ENCODE measurements around the gene HIPK2.

GRCh38 chr7:139521439-139521838, 256.4 kb downstream of the HIPK2 start:
- TF ChIP-seq, protein P1, sequence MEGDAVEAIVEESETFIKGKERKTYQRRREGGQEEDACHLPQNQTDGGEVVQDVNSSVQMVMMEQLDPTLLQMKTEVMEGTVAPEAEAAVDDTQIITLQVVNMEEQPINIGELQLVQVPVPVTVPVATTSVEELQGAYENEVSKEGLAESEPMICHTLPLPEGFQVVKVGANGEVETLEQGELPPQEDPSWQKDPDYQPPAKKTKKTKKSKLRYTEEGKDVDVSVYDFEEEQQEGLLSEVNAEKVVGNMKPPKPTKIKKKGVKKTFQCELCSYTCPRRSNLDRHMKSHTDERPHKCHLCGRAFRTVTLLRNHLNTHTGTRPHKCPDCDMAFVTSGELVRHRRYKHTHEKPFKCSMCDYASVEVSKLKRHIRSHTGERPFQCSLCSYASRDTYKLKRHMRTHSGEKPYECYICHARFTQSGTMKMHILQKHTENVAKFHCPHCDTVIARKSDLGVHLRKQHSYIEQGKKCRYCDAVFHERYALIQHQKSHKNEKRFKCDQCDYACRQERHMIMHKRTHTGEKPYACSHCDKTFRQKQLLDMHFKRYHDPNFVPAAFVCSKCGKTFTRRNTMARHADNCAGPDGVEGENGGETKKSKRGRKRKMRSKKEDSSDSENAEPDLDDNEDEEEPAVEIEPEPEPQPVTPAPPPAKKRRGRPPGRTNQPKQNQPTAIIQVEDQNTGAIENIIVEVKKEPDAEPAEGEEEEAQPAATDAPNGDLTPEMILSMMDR (IDR thresholded peaks at IDR 0.05), result no peak
- no peak for TF ChIP-seq POLR2A (IDR thresholded peaks at IDR 0.05)
- TF ChIP-seq EP300 (IDR thresholded peaks at IDR 0.05), result no peak
- no peak for TF ChIP-seq POLR2AphosphoS5 (IDR thresholded peaks at IDR 0.05)
